Measurements from ENCODE around the gene RYR2. TPM values are rescaled to one million over a fixed set of nuclear protein-coding genes. Genes with fewer than 3 reads are reported as not detected.

Gene RYR2
- total RNA-seq, 1 experiment from 2014 or later, result 0.90 TPM

- no TSS peak for BruUV-seq (replicated peaks)
- CTCF ChIA-PET, result no interaction called here
- H3K4me1 Mint-ChIP-seq (ENCODE audit: low read depth, unreplicated experiment), result no peaks in the 10 kb centered on the region
- H3K4me3 Mint-ChIP-seq (ENCODE audit: low read depth, unreplicated experiment), result no peak overlapping the region
- intact Hi-C loops (cut with micrococcal nuclease; ENCODE audit: unreplicated experiment), result no loop called here
- no peaks in the 10 kb centered on the region for H3K36me3 Mint-ChIP-seq (ENCODE audit: insufficient read depth, unreplicated experiment)
- H3K27me3 Mint-ChIP-seq (ENCODE audit: unreplicated experiment), result no peaks in the 10 kb centered on the region
- DNase-seq, result no peak
- peaks cover 5% of the 10 kb centered on the region for H3K9me3 Mint-ChIP-seq (ENCODE audit: low read depth, unreplicated experiment)
- TF ChIP-seq, protein P1, sequence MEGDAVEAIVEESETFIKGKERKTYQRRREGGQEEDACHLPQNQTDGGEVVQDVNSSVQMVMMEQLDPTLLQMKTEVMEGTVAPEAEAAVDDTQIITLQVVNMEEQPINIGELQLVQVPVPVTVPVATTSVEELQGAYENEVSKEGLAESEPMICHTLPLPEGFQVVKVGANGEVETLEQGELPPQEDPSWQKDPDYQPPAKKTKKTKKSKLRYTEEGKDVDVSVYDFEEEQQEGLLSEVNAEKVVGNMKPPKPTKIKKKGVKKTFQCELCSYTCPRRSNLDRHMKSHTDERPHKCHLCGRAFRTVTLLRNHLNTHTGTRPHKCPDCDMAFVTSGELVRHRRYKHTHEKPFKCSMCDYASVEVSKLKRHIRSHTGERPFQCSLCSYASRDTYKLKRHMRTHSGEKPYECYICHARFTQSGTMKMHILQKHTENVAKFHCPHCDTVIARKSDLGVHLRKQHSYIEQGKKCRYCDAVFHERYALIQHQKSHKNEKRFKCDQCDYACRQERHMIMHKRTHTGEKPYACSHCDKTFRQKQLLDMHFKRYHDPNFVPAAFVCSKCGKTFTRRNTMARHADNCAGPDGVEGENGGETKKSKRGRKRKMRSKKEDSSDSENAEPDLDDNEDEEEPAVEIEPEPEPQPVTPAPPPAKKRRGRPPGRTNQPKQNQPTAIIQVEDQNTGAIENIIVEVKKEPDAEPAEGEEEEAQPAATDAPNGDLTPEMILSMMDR (IDR thresholded peaks at IDR 0.05; ENCODE audit: unreplicated experiment), result no peak
- H3K27ac Mint-ChIP-seq (ENCODE audit: unreplicated experiment), result no peak overlapping the region
Observed at GRCh38 chr1:237482777-237483176, 440.8 kb downstream of the RYR2 start.

DNA sequence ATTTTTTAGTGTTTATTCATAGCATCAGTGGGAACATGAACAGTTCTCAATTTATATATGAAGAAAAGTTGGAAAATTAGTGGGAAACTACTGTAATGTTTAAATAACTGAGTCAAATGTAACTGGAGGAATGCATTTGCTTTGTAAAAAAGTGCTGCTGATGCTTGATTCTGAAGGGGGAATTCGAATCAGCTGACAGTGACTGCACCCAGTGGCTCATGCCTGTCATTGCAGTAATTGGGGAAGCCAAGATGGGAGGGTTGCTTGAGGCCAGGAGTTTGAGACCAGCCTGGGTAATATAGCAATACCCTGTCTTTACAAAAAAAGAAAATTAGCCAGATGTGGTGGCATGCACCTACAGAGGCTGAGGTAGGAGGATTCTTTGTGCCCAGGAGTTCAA is 450.4 kb downstream of the RYR2 start:
- no peak for DNase-seq
- H3K4me1 Mint-ChIP-seq (ENCODE audit: low read depth, unreplicated experiment), result no peaks in the 10 kb centered on the region
- no peaks in the 10 kb centered on the region for H3K36me3 Mint-ChIP-seq (ENCODE audit: insufficient read depth, unreplicated experiment)
- BruUV-seq (replicated peaks), result no TSS peak
- H3K27me3 Mint-ChIP-seq (ENCODE audit: unreplicated experiment), result no peaks in the 10 kb centered on the region
- CTCF ChIA-PET, result interaction anchor here (0.6 kb wide), 1 partner anchor 1076 kb away, joined by 6 read pairs; no protein-coding TSS in a partner anchor
- H3K4me3 Mint-ChIP-seq (ENCODE audit: low read depth, unreplicated experiment), result no peak overlapping the region
- H3K27ac Mint-ChIP-seq (ENCODE audit: unreplicated experiment), result no peak overlapping the region
- no peaks in the 10 kb centered on the region for H3K9me3 Mint-ChIP-seq (ENCODE audit: low read depth, unreplicated experiment)
- TF ChIP-seq, protein P1 (IDR thresholded peaks at IDR 0.05; ENCODE audit: unreplicated experiment), result no peak
- intact Hi-C loops (cut with micrococcal nuclease; ENCODE audit: unreplicated experiment), result no loop called here

- Mint-ChIP-seq H3K4me3 (ENCODE audit: low read depth, unreplicated experiment) (no peak overlapping the region), H3K36me3 (ENCODE audit: insufficient read depth, unreplicated experiment) (no peaks in the 10 kb centered on the region), H3K9me3 (ENCODE audit: low read depth, unreplicated experiment) (no peaks in the 10 kb centered on the region), H3K4me1 (ENCODE audit: low read depth, unreplicated experiment) (no peaks in the 10 kb centered on the region), H3K27me3 (ENCODE audit: unreplicated experiment) (no peaks in the 10 kb centered on the region), H3K27ac (ENCODE audit: unreplicated experiment) (no peak overlapping the region)
- TF ChIP-seq, protein P1 (IDR thresholded peaks at IDR 0.05; ENCODE audit: unreplicated experiment), result no peak
- intact Hi-C loops (cut with micrococcal nuclease; ENCODE audit: unreplicated experiment), result no loop called here
- CTCF ChIA-PET, result no interaction called here
- DNase-seq, result no peak
- BruUV-seq (replicated peaks), result no TSS peak
Observed at GRCh38 chr1:237500566-237500965, 458.6 kb downstream of the RYR2 start.

DNA sequence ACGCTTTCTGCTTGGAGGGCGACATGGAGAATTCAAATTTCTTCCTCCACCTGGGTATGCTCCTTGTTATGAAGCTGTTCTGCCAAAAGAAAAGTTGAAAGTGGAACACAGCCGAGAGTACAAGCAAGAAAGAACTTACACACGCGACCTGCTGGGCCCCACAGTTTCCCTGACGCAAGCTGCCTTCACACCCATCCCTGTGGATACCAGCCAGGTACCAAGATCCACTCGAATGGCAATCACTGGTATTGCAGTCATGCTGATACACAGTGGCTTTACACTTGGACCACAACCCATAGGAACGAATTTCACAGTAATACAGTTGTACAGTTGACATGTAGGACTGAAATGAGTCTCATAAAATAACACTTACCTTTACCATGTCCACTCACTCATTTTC is 461.3 kb downstream of the RYR2 start:
- intact Hi-C loops (cut with micrococcal nuclease; ENCODE audit: unreplicated experiment), result no loop called here
- Mint-ChIP-seq H3K9me3 (ENCODE audit: low read depth, unreplicated experiment) (no peaks in the 10 kb centered on the region), H3K4me1 (ENCODE audit: low read depth, unreplicated experiment) (no peaks in the 10 kb centered on the region), H3K27me3 (ENCODE audit: unreplicated experiment) (no peaks in the 10 kb centered on the region), H3K27ac (ENCODE audit: unreplicated experiment) (no peak overlapping the region), H3K36me3 (ENCODE audit: insufficient read depth, unreplicated experiment) (no peaks in the 10 kb centered on the region), H3K4me3 (ENCODE audit: low read depth, unreplicated experiment) (no peak overlapping the region)
- CTCF ChIA-PET, result no interaction called here
- DNase-seq, result no peak
- TF ChIP-seq, protein P1 (IDR thresholded peaks at IDR 0.05; ENCODE audit: unreplicated experiment), result no peak
- no TSS peak for BruUV-seq (replicated peaks)

All from Calu3 (cell line).